GM23248 (cell line): ENCODE measurements around the gene SNCA.

Source experiments
- EZH2 ChIP-seq: fragments of 200-600 bp; sonication (generic); IDR thresholded peaks from 2 replicates; pipeline ENCODE4 v1.6.1; 2018; ENCODE audit warnings: antibody characterized with exemption, mild to moderate bottlenecking; ENCODE audit not compliant: insufficient read depth, poor library complexity, severe bottlenecking
- EZH2phosphoT487 ChIP-seq: fragments of 200-600 bp; sonication (generic); IDR thresholded peaks from 2 replicates; pipeline ENCODE4 v1.6.1; 2018; ENCODE audit warnings: antibody characterized with exemption, moderate library complexity, mild to moderate bottlenecking, low read depth; ENCODE audit not compliant: insufficient read depth

DNA sequence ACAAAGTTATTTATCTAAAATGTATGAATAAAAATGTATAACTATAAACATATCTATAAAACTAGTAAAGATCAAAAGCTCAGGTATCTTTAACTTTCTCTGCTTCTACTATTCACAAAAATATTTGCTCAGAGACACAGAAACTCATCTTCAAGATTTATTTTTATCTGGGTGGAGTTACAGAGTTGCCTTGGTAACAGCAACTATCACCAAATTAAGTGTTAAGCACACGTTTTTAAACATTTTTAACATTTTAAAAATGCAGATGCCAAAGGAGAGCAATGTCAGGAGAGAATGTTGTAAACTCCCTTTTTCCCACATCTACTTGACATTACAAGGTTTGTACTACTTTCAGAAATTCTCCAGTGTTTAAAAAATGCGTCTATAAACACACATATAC, 71.4 kb downstream of the SNCA start:
- TF ChIP-seq EZH2phosphoT487 (no peak), EZH2 (no peak)
